Measurements from ENCODE around the gene FARSB.
A peak's percentile ranks its signal among the peaks of the same experiment; 100 is the strongest.

Gene FARSB

GRCh38 chr2:222563936-222564335 lies 92.0 kb downstream of the FARSB start:
- Histone ChIP-seq H3K4me1 (ENCODE audit: control insufficient read depth in 1 of 2, insufficient read depth in 2 of 2, low read length in 2 of 2) (no peaks in the 10 kb centered on the region), H3K4me3 (ENCODE audit: low read depth, low read length) (no peak overlapping the region), H2BK12ac (ENCODE audit: low read length) (no peak overlapping the region), H3K18ac (ENCODE audit: low read length) (no peak overlapping the region), H3K14ac (ENCODE audit: low read length) (no peak overlapping the region), H3K79me2 (ENCODE audit: control insufficient read depth, insufficient read depth, low read length, poor library complexity) (no peaks in the 10 kb centered on the region), H3K27ac (ENCODE audit: low read depth, low read length) (no peak overlapping the region), H3K27me3 (ENCODE audit: insufficient read depth, low read length) (no peaks in the 10 kb centered on the region), H3K9me3 (ENCODE audit: insufficient read depth, low read depth, low read length) (no peaks in the 10 kb centered on the region), H4K8ac (ENCODE audit: low read depth, low read length) (no peak overlapping the region), H4K91ac (ENCODE audit: low read depth, low read length) (no peak overlapping the region), H2AK5ac (ENCODE audit: low read length) (no peak overlapping the region), H3K9ac (ENCODE audit: low read length) (no peak overlapping the region), H4K12ac (ENCODE audit: low read depth, low read length) (no peak overlapping the region), H3K4ac (ENCODE audit: low read depth, low read length) (no peak overlapping the region), H3K79me1 (ENCODE audit: low read length) (no peaks in the 10 kb centered on the region), H2BK120ac (ENCODE audit: insufficient read depth, low read length, poor library complexity) (no peak overlapping the region), H3K36me3 (ENCODE audit: control insufficient read depth in 1 of 2, insufficient read depth in 2 of 2, low read length in 2 of 2) (peaks cover 0 to 4% of the 10 kb centered on the region in 2 experiments), H2AFZ (ENCODE audit: insufficient read depth, low read length, poor library complexity) (no peak overlapping the region), H3K23ac (ENCODE audit: low read length) (no peak overlapping the region), H3K4me2 (ENCODE audit: low read length) (no peak overlapping the region), H2BK5ac (ENCODE audit: low read depth, low read length, poor library complexity) (no peak overlapping the region)
- no CpG with 5 or more reads among the region's 6 CpGs for WGBS (ENCODE audit: extremely low coverage, insufficient coverage, insufficient read length)
- DNase-seq: no peak

- Histone ChIP-seq H3K79me2 (ENCODE audit: control insufficient read depth, insufficient read depth, low read length, poor library complexity) (no peaks in the 10 kb centered on the region), H4K12ac (ENCODE audit: low read depth, low read length) (no peak overlapping the region), H3K14ac (ENCODE audit: low read length) (no peak overlapping the region), H2BK12ac (ENCODE audit: low read length) (no peak overlapping the region), H2BK120ac (ENCODE audit: insufficient read depth, low read length, poor library complexity) (no peak overlapping the region), H3K27ac (ENCODE audit: low read depth, low read length) (no peak overlapping the region), H3K23ac (ENCODE audit: low read length) (no peak overlapping the region), H3K9ac (ENCODE audit: low read length) (no peak overlapping the region), H3K4me1 (ENCODE audit: control insufficient read depth in 1 of 2, insufficient read depth in 2 of 2, low read length in 2 of 2) (no peaks in the 10 kb centered on the region), H3K9me3 (ENCODE audit: insufficient read depth, low read depth, low read length) (no peaks in the 10 kb centered on the region), H2AK5ac (ENCODE audit: low read length) (no peak overlapping the region), H2BK5ac (ENCODE audit: low read depth, low read length, poor library complexity) (no peak overlapping the region), H4K91ac (ENCODE audit: low read depth, low read length) (no peak overlapping the region), H3K27me3 (ENCODE audit: insufficient read depth, low read length) (no peaks in the 10 kb centered on the region), H3K18ac (ENCODE audit: low read length) (no peak overlapping the region), H2AFZ (ENCODE audit: insufficient read depth, low read length, poor library complexity) (no peak overlapping the region), H3K36me3 (ENCODE audit: control insufficient read depth in 1 of 2, insufficient read depth in 2 of 2, low read length in 2 of 2) (peaks cover 0 to 4% of the 10 kb centered on the region in 2 experiments), H3K79me1 (ENCODE audit: low read length) (no peaks in the 10 kb centered on the region), H3K4ac (ENCODE audit: low read depth, low read length) (no peak overlapping the region), H3K4me3 (ENCODE audit: low read depth, low read length) (no peak overlapping the region), H4K8ac (ENCODE audit: low read depth, low read length) (no peak overlapping the region), H3K4me2 (ENCODE audit: low read length) (no peak overlapping the region)
- no CpG with 5 or more reads among the region's 11 CpGs for WGBS (ENCODE audit: extremely low coverage, insufficient coverage, insufficient read length)
- no peak for DNase-seq
Measured at GRCh38 chr2:222563106-222563718, 92.7 kb downstream of the FARSB start.

- H3K79me2 ChIP-seq (ENCODE audit: control insufficient read depth, insufficient read depth, low read length, poor library complexity): no peaks in the 10 kb centered on the region
- H2AK5ac ChIP-seq (ENCODE audit: low read length): no peak overlapping the region
- no peak overlapping the region for H3K4me2 ChIP-seq (ENCODE audit: low read length)
- no peak overlapping the region for H2BK12ac ChIP-seq (ENCODE audit: low read length)
- H3K14ac ChIP-seq (ENCODE audit: low read length): no peak overlapping the region
- H3K4me1 ChIP-seq (ENCODE audit: control insufficient read depth in 1 of 2, insufficient read depth in 2 of 2, low read length in 2 of 2): no peaks in the 10 kb centered on the region
- H3K23ac ChIP-seq (ENCODE audit: low read length): no peak overlapping the region
- H4K8ac ChIP-seq (ENCODE audit: low read depth, low read length): no peak overlapping the region
- no peak overlapping the region for H4K91ac ChIP-seq (ENCODE audit: low read depth, low read length)
- H3K27me3 ChIP-seq (ENCODE audit: insufficient read depth, low read length): no peaks in the 10 kb centered on the region
- no CpG with 5 or more reads among the region's 6 CpGs for WGBS (ENCODE audit: extremely low coverage, insufficient coverage, insufficient read length)
- no peak overlapping the region for H4K12ac ChIP-seq (ENCODE audit: low read depth, low read length)
- H2BK5ac ChIP-seq (ENCODE audit: low read depth, low read length, poor library complexity): no peak overlapping the region
- H3K4ac ChIP-seq (ENCODE audit: low read depth, low read length): no peak overlapping the region
- H3K9ac ChIP-seq (ENCODE audit: low read length): no peak overlapping the region
- DNase-seq: peak; percentile 42 to 80
- H3K18ac ChIP-seq (ENCODE audit: low read length): no peak overlapping the region
- no peak overlapping the region for H3K27ac ChIP-seq (ENCODE audit: low read depth, low read length)
- peaks cover 0 to 4% of the 10 kb centered on the region in 2 experiments for H3K36me3 ChIP-seq (ENCODE audit: control insufficient read depth in 1 of 2, insufficient read depth in 2 of 2, low read length in 2 of 2)
- H3K79me1 ChIP-seq (ENCODE audit: low read length): no peaks in the 10 kb centered on the region
- H2BK120ac ChIP-seq (ENCODE audit: insufficient read depth, low read length, poor library complexity): no peak overlapping the region
- H3K9me3 ChIP-seq (ENCODE audit: insufficient read depth, low read depth, low read length): no peaks in the 10 kb centered on the region
- no peak overlapping the region for H2AFZ ChIP-seq (ENCODE audit: insufficient read depth, low read length, poor library complexity)
- H3K4me3 ChIP-seq (ENCODE audit: low read depth, low read length): no peak overlapping the region
Measured at GRCh38 chr2:222561817-222562645, 93.9 kb downstream of the FARSB start.

- H2BK12ac ChIP-seq (ENCODE audit: low read length): no peak overlapping the region
- no peak for DNase-seq
- no peak overlapping the region for H3K23ac ChIP-seq (ENCODE audit: low read length)
- no peak overlapping the region for H2AFZ ChIP-seq (ENCODE audit: insufficient read depth, low read length, poor library complexity)
- WGBS (ENCODE audit: extremely low coverage, insufficient coverage, insufficient read length): no CpG with 5 or more reads among the region's 4 CpGs
- no peak overlapping the region for H3K18ac ChIP-seq (ENCODE audit: low read length)
- H3K36me3 ChIP-seq (ENCODE audit: control insufficient read depth in 1 of 2, insufficient read depth in 2 of 2, low read length in 2 of 2): peaks cover 0 to 2% of the 10 kb centered on the region in 2 experiments
- H3K9ac ChIP-seq (ENCODE audit: low read length): no peak overlapping the region
- no peak overlapping the region for H2BK5ac ChIP-seq (ENCODE audit: low read depth, low read length, poor library complexity)
- H3K79me1 ChIP-seq (ENCODE audit: low read length): no peaks in the 10 kb centered on the region
- no peak overlapping the region for H4K8ac ChIP-seq (ENCODE audit: low read depth, low read length)
- no peak overlapping the region for H2BK120ac ChIP-seq (ENCODE audit: insufficient read depth, low read length, poor library complexity)
- no peaks in the 10 kb centered on the region for H3K4me1 ChIP-seq (ENCODE audit: control insufficient read depth in 1 of 2, insufficient read depth in 2 of 2, low read length in 2 of 2)
- no peak overlapping the region for H3K4me3 ChIP-seq (ENCODE audit: low read depth, low read length)
- H3K27me3 ChIP-seq (ENCODE audit: insufficient read depth, low read length): no peaks in the 10 kb centered on the region
- H2AK5ac ChIP-seq (ENCODE audit: low read length): no peak overlapping the region
- no peak overlapping the region for H3K14ac ChIP-seq (ENCODE audit: low read length)
- no peak overlapping the region for H4K12ac ChIP-seq (ENCODE audit: low read depth, low read length)
- H3K4ac ChIP-seq (ENCODE audit: low read depth, low read length): no peak overlapping the region
- H3K4me2 ChIP-seq (ENCODE audit: low read length): no peak overlapping the region
- no peaks in the 10 kb centered on the region for H3K79me2 ChIP-seq (ENCODE audit: control insufficient read depth, insufficient read depth, low read length, poor library complexity)
- no peak overlapping the region for H4K91ac ChIP-seq (ENCODE audit: low read depth, low read length)
- no peaks in the 10 kb centered on the region for H3K9me3 ChIP-seq (ENCODE audit: insufficient read depth, low read depth, low read length)
- no peak overlapping the region for H3K27ac ChIP-seq (ENCODE audit: low read depth, low read length)
Measured at GRCh38 chr2:222561151-222561550, 94.7 kb downstream of the FARSB start.

Measured in trophoblast cell (in vitro differentiated cells and primary cell).